ENCODE results near the gene MON2. TPM values are rescaled to one million over a fixed set of nuclear protein-coding genes. Genes with fewer than 3 reads are reported as not detected.

MON2 gene
- total and polyA plus RNA-seq, 10 of the 15 experiments (the other 5 are each of a cell fraction or from before 2014, with no cell fraction given), result 5.4 to 34.3 (median 23.4) TPM

DNA sequence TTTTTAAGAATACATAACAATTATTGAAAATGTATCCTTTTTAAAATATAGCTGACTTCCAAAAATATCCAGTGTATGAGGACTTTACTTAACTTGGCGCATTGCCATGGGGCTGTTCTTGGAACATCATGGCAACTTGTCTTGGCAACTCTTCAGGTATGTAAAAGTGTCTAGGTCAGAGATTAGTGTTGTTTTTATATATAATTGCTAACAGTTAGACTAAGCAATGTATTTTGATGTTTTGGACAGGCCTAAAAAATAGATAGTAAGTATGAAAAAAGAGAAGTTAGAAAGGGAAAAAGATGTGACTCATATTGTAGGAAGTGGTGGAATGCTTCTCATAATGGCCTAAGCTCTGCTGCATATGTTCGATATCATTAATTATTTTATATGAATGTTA lies 70.9 kb downstream of the MON2 start:
- Histone ChIP-seq H3K79me2 (ENCODE audit: control insufficient read depth, insufficient read depth, low read length) (no peaks in the 10 kb centered on the region), H4K20me1 (ENCODE audit: control insufficient read depth, insufficient read depth) (no peaks in the 10 kb centered on the region), H3K9me3 (replicated peaks; ENCODE audit: control insufficient read depth, insufficient read depth, low read length) (no peaks in the 10 kb centered on the region), H3K27ac (ENCODE audit: control insufficient read depth, insufficient read depth) (no peak overlapping the region), H3K27me3 (replicated peaks in 1 of 2; ENCODE audit: control insufficient read depth in 2 of 2, insufficient read depth in 2 of 2, low read length in 1 of 2) (no peaks in the 10 kb centered on the region), H3K36me3 (ENCODE audit: control insufficient read depth in 2 of 2, insufficient read depth in 2 of 2, low read length in 1 of 2) (peaks cover 2 to 16% of the 10 kb centered on the region in 2 experiments), H2AFZ (ENCODE audit: control insufficient read depth, low read depth, low read length) (no peak overlapping the region), H3K4me3 (no peak overlapping the region), H3K4me1 (ENCODE audit: control insufficient read depth, insufficient read depth, low read length) (no peaks in the 10 kb centered on the region), H3K9ac (ENCODE audit: control insufficient read depth, insufficient read depth, low read length) (no peak overlapping the region), H3K4me2 (ENCODE audit: control insufficient read depth, insufficient read depth) (no peak overlapping the region)
- intact Hi-C loops (cut with micrococcal nuclease; ENCODE audit: unreplicated experiment) (no loop called here), in situ Hi-C loops (cut with MboI) (no loop called here)
- DNase-seq (ENCODE audit: low read depth, low spot score), result no peak
- ChIA-PET SMC1A (ENCODE audit: uncharacterized antibody, unreplicated experiment) (interaction anchor here (1.0 to 1.3 kb wide), 4 partner anchors 11 to 256 kb away, joined by 3 to 5 read pairs (median 3); no protein-coding TSS in a partner anchor), RAD21 (ENCODE audit: unreplicated experiment) (no interaction called here), POLR2A (no interaction called here), CTCF (interaction anchor here (1.0 to 1.7 kb wide), 3 partner anchors 10 to 93 kb away, joined by 3 to 5 read pairs (median 3); no protein-coding TSS in a partner anchor)
- no TSS peak for BruUV-seq (replicated peaks)
- ATAC-seq, result no peak
- no peak for FAIRE-seq
- 96% methylated on average over 2 of the region's 2 CpGs for WGBS (ENCODE audit: insufficient coverage, insufficient replicate concordance, low lambda C conversion rate, missing lambda C conversion rate)
- TF ChIP-seq JUNB (IDR thresholded peaks at IDR 0.05) (no peak), BMI1 (IDR thresholded peaks at IDR 0.05; ENCODE audit: borderline replicate concordance) (no peak), YY1 (IDR thresholded peaks at IDR 0.05; ENCODE audit: low read depth, low read length) (no peak), STAT3 (IDR thresholded peaks at IDR 0.05; ENCODE audit: low read depth, low read length) (no peak), HDAC2 (IDR thresholded peaks at IDR 0.05) (no peak), CHD4 (IDR thresholded peaks at IDR 0.05) (no peak), ZNF217 (IDR thresholded peaks at IDR 0.05) (no peak), SREBF1 (IDR thresholded peaks at IDR 0.05; ENCODE audit: low read length) (no peak), CREM (IDR thresholded peaks at IDR 0.05; ENCODE audit: low read depth) (no peak), RCOR1 (conservative IDR thresholded peaks at IDR 0.05; ENCODE audit: low read depth, low read length) (no peak), NR2C1 (IDR thresholded peaks at IDR 0.05) (no peak), NFYB (IDR thresholded peaks at IDR 0.05; ENCODE audit: insufficient read depth, low read depth, low read length) (no peak)
- TF ChIP-seq, protein P1, sequence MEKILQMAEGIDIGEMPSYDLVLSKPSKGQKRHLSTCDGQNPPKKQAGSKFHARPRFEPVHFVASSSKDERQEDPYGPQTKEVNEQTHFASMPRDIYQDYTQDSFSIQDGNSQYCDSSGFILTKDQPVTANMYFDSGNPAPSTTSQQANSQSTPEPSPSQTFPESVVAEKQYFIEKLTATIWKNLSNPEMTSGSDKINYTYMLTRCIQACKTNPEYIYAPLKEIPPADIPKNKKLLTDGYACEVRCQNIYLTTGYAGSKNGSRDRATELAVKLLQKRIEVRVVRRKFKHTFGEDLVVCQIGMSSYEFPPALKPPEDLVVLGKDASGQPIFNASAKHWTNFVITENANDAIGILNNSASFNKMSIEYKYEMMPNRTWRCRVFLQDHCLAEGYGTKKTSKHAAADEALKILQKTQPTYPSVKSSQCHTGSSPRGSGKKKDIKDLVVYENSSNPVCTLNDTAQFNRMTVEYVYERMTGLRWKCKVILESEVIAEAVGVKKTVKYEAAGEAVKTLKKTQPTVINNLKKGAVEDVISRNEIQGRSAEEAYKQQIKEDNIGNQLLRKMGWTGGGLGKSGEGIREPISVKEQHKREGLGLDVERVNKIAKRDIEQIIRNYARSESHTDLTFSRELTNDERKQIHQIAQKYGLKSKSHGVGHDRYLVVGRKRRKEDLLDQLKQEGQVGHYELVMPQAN (conservative IDR thresholded peaks at IDR 0.05), result no peak
- TF ChIP-seq, protein P2, sequence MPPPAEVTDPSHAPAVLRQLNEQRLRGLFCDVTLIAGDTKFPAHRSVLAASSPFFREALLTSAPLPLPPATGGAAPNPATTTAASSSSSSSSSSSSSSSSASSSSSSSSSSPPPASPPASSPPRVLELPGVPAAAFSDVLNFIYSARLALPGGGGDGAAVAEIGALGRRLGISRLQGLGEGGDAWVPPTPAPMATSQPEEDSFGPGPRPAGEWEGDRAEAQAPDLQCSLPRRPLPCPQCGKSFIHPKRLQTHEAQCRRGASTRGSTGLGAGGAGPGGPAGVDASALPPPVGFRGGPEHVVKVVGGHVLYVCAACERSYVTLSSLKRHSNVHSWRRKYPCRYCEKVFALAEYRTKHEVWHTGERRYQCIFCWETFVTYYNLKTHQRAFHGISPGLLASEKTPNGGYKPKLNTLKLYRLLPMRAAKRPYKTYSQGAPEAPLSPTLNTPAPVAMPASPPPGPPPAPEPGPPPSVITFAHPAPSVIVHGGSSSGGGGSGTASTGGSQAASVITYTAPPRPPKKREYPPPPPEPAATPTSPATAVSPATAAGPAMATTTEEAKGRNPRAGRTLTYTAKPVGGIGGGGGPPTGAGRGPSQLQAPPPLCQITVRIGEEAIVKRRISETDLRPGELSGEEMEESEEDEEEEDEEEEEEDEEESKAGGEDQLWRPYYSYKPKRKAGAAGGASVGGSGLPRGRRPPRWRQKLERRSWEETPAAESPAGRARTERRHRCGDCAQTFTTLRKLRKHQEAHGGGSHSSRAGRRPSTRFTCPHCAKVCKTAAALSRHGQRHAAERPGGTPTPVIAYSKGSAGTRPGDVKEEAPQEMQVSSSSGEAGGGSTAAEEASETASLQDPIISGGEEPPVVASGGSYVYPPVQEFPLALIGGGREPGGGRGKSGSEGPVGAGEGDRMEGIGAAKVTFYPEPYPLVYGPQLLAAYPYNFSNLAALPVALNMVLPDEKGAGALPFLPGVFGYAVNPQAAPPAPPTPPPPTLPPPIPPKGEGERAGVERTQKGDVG (CRISPR knock-in tag; IDR thresholded peaks at IDR 0.05), result no peak
- TF ChIP-seq, protein P3, sequence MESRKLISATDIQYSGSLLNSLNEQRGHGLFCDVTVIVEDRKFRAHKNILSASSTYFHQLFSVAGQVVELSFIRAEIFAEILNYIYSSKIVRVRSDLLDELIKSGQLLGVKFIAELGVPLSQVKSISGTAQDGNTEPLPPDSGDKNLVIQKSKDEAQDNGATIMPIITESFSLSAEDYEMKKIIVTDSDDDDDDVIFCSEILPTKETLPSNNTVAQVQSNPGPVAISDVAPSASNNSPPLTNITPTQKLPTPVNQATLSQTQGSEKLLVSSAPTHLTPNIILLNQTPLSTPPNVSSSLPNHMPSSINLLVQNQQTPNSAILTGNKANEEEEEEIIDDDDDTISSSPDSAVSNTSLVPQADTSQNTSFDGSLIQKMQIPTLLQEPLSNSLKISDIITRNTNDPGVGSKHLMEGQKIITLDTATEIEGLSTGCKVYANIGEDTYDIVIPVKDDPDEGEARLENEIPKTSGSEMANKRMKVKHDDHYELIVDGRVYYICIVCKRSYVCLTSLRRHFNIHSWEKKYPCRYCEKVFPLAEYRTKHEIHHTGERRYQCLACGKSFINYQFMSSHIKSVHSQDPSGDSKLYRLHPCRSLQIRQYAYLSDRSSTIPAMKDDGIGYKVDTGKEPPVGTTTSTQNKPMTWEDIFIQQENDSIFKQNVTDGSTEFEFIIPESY (IDR thresholded peaks at IDR 0.05), result no peak
